IMR-90 (cell line): ENCODE results near the gene ZCCHC14.

Source experiments
- BHLHE40 ChIP-seq: fragments of 150-350 bp; IDR thresholded peaks from 2 replicates; pipeline ENCODE4 v1.6.1; 2016; ENCODE audit warnings: mild to moderate bottlenecking, low read depth, low read length
- CEBPB ChIP-seq: IDR thresholded peaks from 2 replicates; pipeline ENCODE4 v1.6.1; 2012; ENCODE audit warnings: low read depth, low read length, improper control_type of control experiment
- CHD1 ChIP-seq: IDR thresholded peaks from 2 replicates; pipeline ENCODE4 v1.6.1; 2012; ENCODE audit warnings: low read depth, low read length, improper control_type of control experiment
- CTCF ChIP-seq: conservative IDR thresholded peaks from 2 replicates; pipeline ENCODE4 v1.5.1; 2012; ENCODE audit warnings: mild to moderate bottlenecking, low read depth, low read length, improper control_type of control experiment
- MAFK ChIP-seq: IDR thresholded peaks from 2 replicates; pipeline ENCODE4 v1.6.1; 2012; ENCODE audit warnings: low read depth, low read length, improper control_type of control experiment
- MAZ ChIP-seq: IDR thresholded peaks from 2 replicates; pipeline ENCODE4 v1.6.1; 2012; ENCODE audit warnings: low read depth, mild to moderate bottlenecking, low read length, improper control_type of control experiment, moderate library complexity, borderline replicate concordance
- MXI1 ChIP-seq: IDR thresholded peaks from 2 replicates; pipeline ENCODE4 v1.6.1; 2012; ENCODE audit warnings: low read depth, mild to moderate bottlenecking, low read length, moderate library complexity, borderline replicate concordance
- NFE2L2 ChIP-seq: fragments of 150-350 bp; IDR thresholded peaks from 2 replicates; pipeline ENCODE4 v1.6.1; 2016; ENCODE audit warnings: low read depth, mild to moderate bottlenecking, low read length
- POLR2A ChIP-seq: IDR thresholded peaks from 2 replicates; pipeline ENCODE4 v1.6.1; 2012; ENCODE audit warnings: mild to moderate bottlenecking, low read depth, low read length
- RAD21 ChIP-seq: IDR thresholded peaks from 2 replicates; pipeline ENCODE4 v1.6.1; 2012; ENCODE audit warnings: low read length, improper control_type of control experiment
- RCOR1 ChIP-seq: IDR thresholded peaks from 2 replicates; pipeline ENCODE4 v1.6.1; 2012; ENCODE audit warnings: mild to moderate bottlenecking, low read length, improper control_type of control experiment; ENCODE audit not compliant: insufficient replicate concordance
- RFX5 ChIP-seq: IDR thresholded peaks from 2 replicates; pipeline ENCODE4 v1.8.0; 2012; ENCODE audit warnings: low read depth, mild to moderate bottlenecking, low read length, moderate library complexity
- SMC3 ChIP-seq: fragments of 150-350 bp; IDR thresholded peaks from 2 replicates; pipeline ENCODE4 v1.6.1; 2016; ENCODE audit warnings: low read depth, mild to moderate bottlenecking, antibody characterized with exemption, low read length, moderate library complexity
- USF2 ChIP-seq: fragments of 150-350 bp; IDR thresholded peaks from 2 replicates; pipeline ENCODE4 v1.6.1; 2017; ENCODE audit warnings: mild to moderate bottlenecking, antibody characterized with exemption, low read length, low read depth

- TF ChIP-seq CTCF (no peak), SMC3 (no peak), CEBPB (no peak), POLR2A (no peak), CHD1 (no peak), RFX5 (no peak), MAZ (no peak), USF2 (no peak), BHLHE40 (no peak), MXI1 (no peak), MAFK (no peak), NFE2L2 (no peak), RAD21 (no peak), RCOR1 (no peak)
Measured at GRCh38 chr16:87535855-87536794, 43.3 kb upstream of the ZCCHC14 start.
